ENCODE measurements around the gene FGF14.

DNA sequence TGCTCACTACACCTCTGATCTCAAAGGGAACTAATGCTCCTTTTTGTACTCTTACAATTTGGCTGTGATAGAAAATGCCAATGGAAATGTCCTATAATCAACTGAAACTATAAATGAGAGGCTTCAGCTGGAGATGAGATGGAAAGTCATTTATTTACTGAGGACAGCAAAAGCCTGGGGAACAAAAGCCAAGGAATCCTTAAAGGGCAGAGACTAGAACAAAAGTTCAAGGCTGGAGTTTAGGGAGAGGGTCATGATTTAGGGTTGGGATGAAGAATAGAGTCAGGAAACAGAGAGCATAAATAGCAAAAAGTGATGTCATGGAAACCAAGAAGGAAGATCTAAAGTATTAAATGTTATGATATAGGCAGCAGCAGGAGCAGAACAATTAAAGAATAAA lies 401.1 kb downstream of the FGF14 start:
- TF ChIP-seq POLR2AphosphoS5 (IDR thresholded peaks at IDR 0.05), result no peak
- TF ChIP-seq, protein P1, sequence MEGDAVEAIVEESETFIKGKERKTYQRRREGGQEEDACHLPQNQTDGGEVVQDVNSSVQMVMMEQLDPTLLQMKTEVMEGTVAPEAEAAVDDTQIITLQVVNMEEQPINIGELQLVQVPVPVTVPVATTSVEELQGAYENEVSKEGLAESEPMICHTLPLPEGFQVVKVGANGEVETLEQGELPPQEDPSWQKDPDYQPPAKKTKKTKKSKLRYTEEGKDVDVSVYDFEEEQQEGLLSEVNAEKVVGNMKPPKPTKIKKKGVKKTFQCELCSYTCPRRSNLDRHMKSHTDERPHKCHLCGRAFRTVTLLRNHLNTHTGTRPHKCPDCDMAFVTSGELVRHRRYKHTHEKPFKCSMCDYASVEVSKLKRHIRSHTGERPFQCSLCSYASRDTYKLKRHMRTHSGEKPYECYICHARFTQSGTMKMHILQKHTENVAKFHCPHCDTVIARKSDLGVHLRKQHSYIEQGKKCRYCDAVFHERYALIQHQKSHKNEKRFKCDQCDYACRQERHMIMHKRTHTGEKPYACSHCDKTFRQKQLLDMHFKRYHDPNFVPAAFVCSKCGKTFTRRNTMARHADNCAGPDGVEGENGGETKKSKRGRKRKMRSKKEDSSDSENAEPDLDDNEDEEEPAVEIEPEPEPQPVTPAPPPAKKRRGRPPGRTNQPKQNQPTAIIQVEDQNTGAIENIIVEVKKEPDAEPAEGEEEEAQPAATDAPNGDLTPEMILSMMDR (IDR thresholded peaks at IDR 0.05), result no peak
